Measurements from ENCODE around the gene FOSL1.

DNA sequence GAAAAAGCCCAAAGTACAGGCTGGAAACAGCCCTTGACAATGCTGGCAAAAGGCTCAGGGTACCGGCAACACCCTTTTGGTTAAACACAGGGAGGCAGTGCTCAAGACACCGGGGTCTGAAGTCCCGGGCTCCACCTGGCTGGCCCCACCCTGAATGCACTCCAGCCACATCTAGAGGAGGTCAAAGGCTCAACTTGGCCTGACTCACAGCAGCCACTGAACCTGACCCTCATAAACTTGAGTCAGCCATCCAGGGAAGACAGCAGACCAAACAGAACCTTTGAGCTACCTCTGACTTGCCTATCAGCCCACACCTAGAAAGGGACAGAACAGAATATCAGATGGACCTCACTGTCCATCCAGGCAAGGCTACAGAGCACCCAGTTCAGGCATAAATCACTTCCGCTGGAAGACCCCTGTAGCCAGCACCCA, 46.0 kb downstream of the FOSL1 start:
- TF ChIP-seq, protein P1, sequence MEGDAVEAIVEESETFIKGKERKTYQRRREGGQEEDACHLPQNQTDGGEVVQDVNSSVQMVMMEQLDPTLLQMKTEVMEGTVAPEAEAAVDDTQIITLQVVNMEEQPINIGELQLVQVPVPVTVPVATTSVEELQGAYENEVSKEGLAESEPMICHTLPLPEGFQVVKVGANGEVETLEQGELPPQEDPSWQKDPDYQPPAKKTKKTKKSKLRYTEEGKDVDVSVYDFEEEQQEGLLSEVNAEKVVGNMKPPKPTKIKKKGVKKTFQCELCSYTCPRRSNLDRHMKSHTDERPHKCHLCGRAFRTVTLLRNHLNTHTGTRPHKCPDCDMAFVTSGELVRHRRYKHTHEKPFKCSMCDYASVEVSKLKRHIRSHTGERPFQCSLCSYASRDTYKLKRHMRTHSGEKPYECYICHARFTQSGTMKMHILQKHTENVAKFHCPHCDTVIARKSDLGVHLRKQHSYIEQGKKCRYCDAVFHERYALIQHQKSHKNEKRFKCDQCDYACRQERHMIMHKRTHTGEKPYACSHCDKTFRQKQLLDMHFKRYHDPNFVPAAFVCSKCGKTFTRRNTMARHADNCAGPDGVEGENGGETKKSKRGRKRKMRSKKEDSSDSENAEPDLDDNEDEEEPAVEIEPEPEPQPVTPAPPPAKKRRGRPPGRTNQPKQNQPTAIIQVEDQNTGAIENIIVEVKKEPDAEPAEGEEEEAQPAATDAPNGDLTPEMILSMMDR (IDR thresholded peaks at IDR 0.05), result no peak
- no peak for TF ChIP-seq POLR2A (IDR thresholded peaks at IDR 0.05)

Data from heart left ventricle (tissue), 13 donors.